Trophoblast cell (in vitro differentiated cells and primary cell): ENCODE results near the gene DOCK10.

Experiments used
- DNase-seq, 2 donors: peaks; one replicate each; pipeline ENCODE4 v3.0.0-alpha.2; 2016
- H2AFZ ChIP-seq: 2 replicates; pipeline ENCODE4 v1.6.1; 2013; ENCODE audit warnings: low read length, moderate library complexity, mild to moderate bottlenecking; ENCODE audit not compliant: insufficient read depth, poor library complexity
- H2AK5ac ChIP-seq: 2 replicates; pipeline ENCODE4 v1.6.1; 2013; ENCODE audit warnings: mild to moderate bottlenecking, low read length
- H2BK120ac ChIP-seq: 2 replicates; pipeline ENCODE4 v1.6.1; 2013; ENCODE audit warnings: low read length, mild to moderate bottlenecking, moderate library complexity; ENCODE audit not compliant: insufficient read depth, poor library complexity
- H2BK12ac ChIP-seq: 2 replicates; pipeline ENCODE4 v1.6.1; 2013; ENCODE audit warnings: mild to moderate bottlenecking, low read length, moderate library complexity
- H2BK5ac ChIP-seq: 2 replicates; pipeline ENCODE4 v1.6.1; 2013; ENCODE audit warnings: low read length, low read depth, moderate library complexity, mild to moderate bottlenecking; ENCODE audit not compliant: poor library complexity
- H3K14ac ChIP-seq: 2 replicates; pipeline ENCODE4 v1.6.1; 2013; ENCODE audit warnings: mild to moderate bottlenecking, low read length
- H3K18ac ChIP-seq: 2 replicates; pipeline ENCODE4 v1.6.1; 2013; ENCODE audit warnings: mild to moderate bottlenecking, low read length
- H3K23ac ChIP-seq: 2 replicates; pipeline ENCODE4 v1.6.1; 2013; ENCODE audit warnings: low read length
- H3K27ac ChIP-seq: 2 replicates; pipeline ENCODE4 v1.5.1; 2013; ENCODE audit warnings: low read depth, mild to moderate bottlenecking, inconsistent platforms, low read length, moderate library complexity
- H3K27me3 ChIP-seq: 2 replicates; pipeline ENCODE4 v1.6.1; 2013; ENCODE audit warnings: inconsistent platforms, mild to moderate bottlenecking, low read length, moderate library complexity; ENCODE audit not compliant: insufficient read depth
- H3K36me3 ChIP-seq, 2 experiments: 1 replicate in 1 of 2; 2 replicates in 1 of 2; pipeline ENCODE4 v1.6.1; 2013; ENCODE audit warnings: low read length in 2 of 2, mild to moderate bottlenecking in 2 of 2, moderate library complexity in 1 of 2; ENCODE audit not compliant: insufficient read depth in 2 of 2, control insufficient read depth in 1 of 2
- H3K4ac ChIP-seq: 2 replicates; pipeline ENCODE4 v1.6.1; 2013; ENCODE audit warnings: low read depth, mild to moderate bottlenecking, low read length, moderate library complexity
- H3K4me1 ChIP-seq, 2 experiments: 1 replicate in 1 of 2; 2 replicates in 1 of 2; pipeline ENCODE4 v1.6.1; 2013; ENCODE audit warnings: low read length in 2 of 2, mild to moderate bottlenecking in 2 of 2, moderate library complexity in 1 of 2; ENCODE audit not compliant: insufficient read depth in 2 of 2, control insufficient read depth in 1 of 2
- H3K4me2 ChIP-seq: 2 replicates; pipeline ENCODE4 v1.6.1; 2013; ENCODE audit warnings: inconsistent platforms, mild to moderate bottlenecking, low read length, moderate library complexity
- H3K4me3 ChIP-seq: 2 replicates; pipeline ENCODE4 v1.5.1; 2013; ENCODE audit warnings: mild to moderate bottlenecking, low read depth, low read length, inconsistent platforms
- H3K79me1 ChIP-seq: one replicate; pipeline ENCODE4 v1.6.1; 2013; ENCODE audit warnings: low read length
- H3K79me2 ChIP-seq: 2 replicates; pipeline ENCODE4 v1.6.1; 2013; ENCODE audit warnings: low read length, mild to moderate bottlenecking; ENCODE audit not compliant: control insufficient read depth, insufficient read depth, poor library complexity
- H3K9ac ChIP-seq: 2 replicates; pipeline ENCODE4 v1.6.1; 2013; ENCODE audit warnings: mild to moderate bottlenecking, low read length
- H3K9me3 ChIP-seq: 2 replicates; pipeline ENCODE4 v1.6.1; 2013; ENCODE audit warnings: low read depth, mild to moderate bottlenecking, control low read depth, inconsistent platforms, low read length; ENCODE audit not compliant: insufficient read depth
- H4K12ac ChIP-seq: 2 replicates; pipeline ENCODE4 v1.6.1; 2013; ENCODE audit warnings: low read depth, mild to moderate bottlenecking, low read length, moderate library complexity
- H4K8ac ChIP-seq: 2 replicates; pipeline ENCODE4 v1.6.1; 2013; ENCODE audit warnings: low read depth, mild to moderate bottlenecking, low read length, moderate library complexity
- H4K91ac ChIP-seq: one replicate; pipeline ENCODE4 v1.6.1; 2013; ENCODE audit warnings: low read depth, mild to moderate bottlenecking, low read length, moderate library complexity
- WGBS: extraction: QIAGEN DNeasy Blood & Tissue Kit; methylation state at CpG from one replicate; pipeline ENCODE4 v1.1.7; 2013; ENCODE audit warnings: missing lambda C conversion rate; ENCODE audit not compliant: insufficient read length, insufficient coverage; ENCODE audit errors: extremely low coverage; 5-methylcytosine and 5-hydroxymethylcytosine counted together

DOCK10 gene

GRCh38 chr2:224890372-224890771, 151.9 kb downstream of the DOCK10 start:
- no peak overlapping the region for H3K4ac ChIP-seq
- H3K79me2 ChIP-seq: peaks cover 2% of the 10 kb centered on the region
- no CpG with 5 or more reads among the region's 3 CpGs for WGBS
- no peak overlapping the region for H2BK12ac ChIP-seq
- no peak overlapping the region for H4K8ac ChIP-seq
- H3K18ac ChIP-seq: no peak overlapping the region
- no peak overlapping the region for H3K4me3 ChIP-seq
- no peak overlapping the region for H2BK120ac ChIP-seq
- no peaks in the 10 kb centered on the region for H3K36me3 ChIP-seq
- H3K14ac ChIP-seq: no peak overlapping the region
- no peak overlapping the region for H4K91ac ChIP-seq
- no peak for DNase-seq
- no peak overlapping the region for H3K4me2 ChIP-seq
- no peak overlapping the region for H2AK5ac ChIP-seq
- no peak overlapping the region for H4K12ac ChIP-seq
- H2BK5ac ChIP-seq: no peak overlapping the region
- H3K79me1 ChIP-seq: no peaks in the 10 kb centered on the region
- no peaks in the 10 kb centered on the region for H3K27me3 ChIP-seq
- no peak overlapping the region for H2AFZ ChIP-seq
- H3K4me1 ChIP-seq: no peaks in the 10 kb centered on the region
- no peak overlapping the region for H3K9ac ChIP-seq
- H3K23ac ChIP-seq: no peak overlapping the region
- H3K27ac ChIP-seq: no peak overlapping the region
- H3K9me3 ChIP-seq: no peaks in the 10 kb centered on the region

GRCh38 chr2:224887141-224887540, 155.1 kb downstream of the DOCK10 start:
- Histone ChIP-seq H3K79me1 (no peaks in the 10 kb centered on the region), H3K27me3 (no peaks in the 10 kb centered on the region), H3K9me3 (no peaks in the 10 kb centered on the region), H3K4me3 (no peak overlapping the region), H3K4me2 (no peak overlapping the region), H2AFZ (no peak overlapping the region), H2BK5ac (no peak overlapping the region), H3K9ac (no peak overlapping the region), H4K12ac (no peak overlapping the region), H2BK120ac (no peak overlapping the region), H2AK5ac (no peak overlapping the region), H3K4me1 (no peaks in the 10 kb centered on the region), H4K8ac (no peak overlapping the region), H3K4ac (no peak overlapping the region), H3K18ac (no peak overlapping the region), H3K23ac (no peak overlapping the region), H3K14ac (no peak overlapping the region), H4K91ac (no peak overlapping the region), H3K27ac (no peak overlapping the region), H2BK12ac (no peak overlapping the region), H3K79me2 (no peaks in the 10 kb centered on the region), H3K36me3 (no peaks in the 10 kb centered on the region)
- no peak for DNase-seq
- WGBS: no CpG with 5 or more reads among the region's 1 CpG

- WGBS: no CpG with 5 or more reads among the region's 9 CpGs
- H3K9ac ChIP-seq: no peak overlapping the region
Observed at GRCh38 chr2:224885836-224886547, 156.3 kb downstream of the DOCK10 start.

GRCh38 chr2:224885291-224885690, 157.0 kb downstream of the DOCK10 start:
- Histone ChIP-seq H3K14ac (no peak overlapping the region), H4K8ac (no peak overlapping the region), H3K9me3 (no peaks in the 10 kb centered on the region), H3K4me1 (no peaks in the 10 kb centered on the region), H3K4me3 (no peak overlapping the region), H3K9ac (no peak overlapping the region), H3K4me2 (no peak overlapping the region), H3K27me3 (no peaks in the 10 kb centered on the region), H3K79me2 (no peaks in the 10 kb centered on the region), H3K23ac (no peak overlapping the region), H3K36me3 (no peaks in the 10 kb centered on the region), H3K27ac (no peak overlapping the region), H2BK5ac (no peak overlapping the region), H2BK120ac (no peak overlapping the region), H3K79me1 (no peaks in the 10 kb centered on the region), H2AFZ (no peak overlapping the region), H3K4ac (no peak overlapping the region), H2AK5ac (no peak overlapping the region), H4K91ac (no peak overlapping the region), H3K18ac (no peak overlapping the region), H4K12ac (no peak overlapping the region), H2BK12ac (no peak overlapping the region)
- no peak for DNase-seq
- WGBS: no CpG with 5 or more reads among the region's 1 CpG

More at GRCh38 chr2:224885836-224886547, 156.3 kb downstream of the DOCK10 start:
- Histone ChIP-seq H3K4me3 (no peak overlapping the region), H3K27me3 (no peaks in the 10 kb centered on the region), H2BK5ac (no peak overlapping the region), H2AK5ac (no peak overlapping the region), H3K23ac (no peak overlapping the region), H3K79me1 (no peaks in the 10 kb centered on the region), H3K36me3 (no peaks in the 10 kb centered on the region), H4K91ac (no peak overlapping the region), H2BK120ac (no peak overlapping the region), H2BK12ac (no peak overlapping the region), H3K79me2 (no peaks in the 10 kb centered on the region), H4K12ac (no peak overlapping the region), H3K4me1 (no peaks in the 10 kb centered on the region), H3K4me2 (no peak overlapping the region), H3K4ac (no peak overlapping the region), H3K27ac (no peak overlapping the region), H3K18ac (no peak overlapping the region), H3K14ac (no peak overlapping the region), H4K8ac (no peak overlapping the region), H2AFZ (no peak overlapping the region), H3K9me3 (no peaks in the 10 kb centered on the region)
- peak; percentile 17 to 77 for DNase-seq
